ENCODE data around the gene SLC7A7. TPM values are rescaled to one million over a fixed set of nuclear protein-coding genes. Genes with fewer than 3 reads are reported as not detected.
"Not testable (repeated sequence)": the region's sequence is repeated elsewhere in the genome, so short reads cannot be mapped to it uniquely, and the experiment has no call there.

The SLC7A7 gene
- total and polyA plus RNA-seq, 9 of the 15 experiments (the other 6 are each of a cell fraction or from before 2014, with no cell fraction given), result 0.07 to 0.68 (median 0.41) TPM

GRCh38 chr14:22807432-22808087 lies 7.7 kb downstream of the SLC7A7 start:
- 16% methylated on average over 10 of the region's 13 CpGs for WGBS (ENCODE audit: insufficient coverage, low coverage, missing lambda C conversion rate)
- H2AFZ ChIP-seq (ENCODE audit: low read depth, low read length), result no peak overlapping the region
- in situ Hi-C loops (cut with MboI), result no loop called here
- no peak overlapping the region for H3K4me3 ChIP-seq
- no peaks in the 10 kb centered on the region for H3K36me3 ChIP-seq (ENCODE audit: control insufficient read depth, insufficient read depth, low read length)
- H3K27ac ChIP-seq (ENCODE audit: extremely low read depth, low read depth, low read length), result no peak overlapping the region
- TF ChIP-seq THAP7 (CRISPR knock-in tag; IDR thresholded peaks at IDR 0.05), result no peak
- intact Hi-C loops (cut with micrococcal nuclease), result no loop called here
- H3K27me3 ChIP-seq (ENCODE audit: control insufficient read depth in 2 of 2, insufficient read depth in 2 of 2, low read length in 2 of 2), result peaks cover 0 to 16% of the 10 kb centered on the region in 2 experiments; a peak in 3 of 5 replicates
- no TSS peak for BruUV-seq (replicated peaks)
- no peaks in the 10 kb centered on the region for H3K79me2 ChIP-seq (ENCODE audit: control insufficient read depth, insufficient read depth, low read length)
- no peak overlapping the region for H3K4me2 ChIP-seq (ENCODE audit: insufficient read depth, low read length)
- CTCF ChIA-PET (ENCODE audit: low intra/inter-chr PET ratio), result no interaction called here
- POLR2A ChIA-PET, result interaction anchor here (1.1 to 1.3 kb wide), 2 partner anchors 10 to 41 kb away, joined by 3 to 4 read pairs; partner anchors contain the start of gene OXA1L
- H3K4me1 ChIP-seq (replicated peaks in 1 of 2; ENCODE audit: control insufficient read depth in 2 of 2, insufficient read depth in 2 of 2, low read length in 2 of 2), result no peaks in the 10 kb centered on the region; a peak in 1 of 5 replicates
- H3K9me3 ChIP-seq (replicated peaks; ENCODE audit: control insufficient read depth, insufficient read depth, low read depth, low read length), result no peaks in the 10 kb centered on the region
- no peak overlapping the region for H3K9ac ChIP-seq (ENCODE audit: insufficient read depth in 1 of 2, low read depth in 2 of 2, low read length in 2 of 2)
- no peaks in the 10 kb centered on the region for H4K20me1 ChIP-seq (replicated peaks; ENCODE audit: control insufficient read depth, insufficient read depth, low read length)
- H3K9me1 ChIP-seq (ENCODE audit: control insufficient read depth, insufficient read depth, low read length), result no peaks in the 10 kb centered on the region
- FAIRE-seq, result no peak
- no peak for DNase-seq (ENCODE audit: extremely low read depth in 1 of 4, low spot score in 3 of 4)
- ATAC-seq, result no peak

- H2AFZ ChIP-seq (ENCODE audit: low read depth, low read length); H3K27ac ChIP-seq (ENCODE audit: extremely low read depth, low read depth, low read length); H3K4me3 ChIP-seq; H3K4me1 ChIP-seq (replicated peaks in 1 of 2; ENCODE audit: control insufficient read depth in 2 of 2, insufficient read depth in 2 of 2, low read length in 2 of 2); DNase-seq (ENCODE audit: extremely low read depth in 1 of 4, low spot score in 3 of 4); H3K79me2 ChIP-seq (ENCODE audit: control insufficient read depth, insufficient read depth, low read length); FAIRE-seq; BruUV-seq (replicated peaks); POLR2A ChIA-PET; ATAC-seq; H4K20me1 ChIP-seq (replicated peaks; ENCODE audit: control insufficient read depth, insufficient read depth, low read length); H3K36me3 ChIP-seq (ENCODE audit: control insufficient read depth, insufficient read depth, low read length); H3K9me1 ChIP-seq (ENCODE audit: control insufficient read depth, insufficient read depth, low read length); H3K9ac ChIP-seq (ENCODE audit: insufficient read depth in 1 of 2, low read depth in 2 of 2, low read length in 2 of 2); H3K4me2 ChIP-seq (ENCODE audit: insufficient read depth, low read length); H3K27me3 ChIP-seq (ENCODE audit: control insufficient read depth in 2 of 2, insufficient read depth in 2 of 2, low read length in 2 of 2); intact Hi-C loops (cut with micrococcal nuclease); H3K9me3 ChIP-seq (replicated peaks; ENCODE audit: control insufficient read depth, insufficient read depth, low read depth, low read length); in situ Hi-C loops (cut with MboI); CTCF ChIA-PET (ENCODE audit: low intra/inter-chr PET ratio): not testable (repeated sequence)
- peak; percentile 74 for TF ChIP-seq ZNF146 (CRISPR knock-in tag; IDR thresholded peaks at IDR 0.05; ENCODE audit: unreplicated experiment)
- 36% methylated on average over 3 of the region's 4 CpGs for WGBS (ENCODE audit: insufficient coverage, low coverage, missing lambda C conversion rate)
Observed at GRCh38 chr14:22805235-22805634, 10.0 kb downstream of the SLC7A7 start.
